Retina (tissue), 1 donor: Measurements from ENCODE around the gene MTIF3.

Experiments used
- DNase-seq: peaks from one replicate; pipeline ENCODE4 v3.0.0-alpha.2; 2016

The MTIF3 gene, protein sequence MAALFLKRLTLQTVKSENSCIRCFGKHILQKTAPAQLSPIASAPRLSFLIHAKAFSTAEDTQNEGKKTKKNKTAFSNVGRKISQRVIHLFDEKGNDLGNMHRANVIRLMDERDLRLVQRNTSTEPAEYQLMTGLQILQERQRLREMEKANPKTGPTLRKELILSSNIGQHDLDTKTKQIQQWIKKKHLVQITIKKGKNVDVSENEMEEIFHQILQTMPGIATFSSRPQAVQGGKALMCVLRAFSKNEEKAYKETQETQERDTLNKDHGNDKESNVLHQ

DNA sequence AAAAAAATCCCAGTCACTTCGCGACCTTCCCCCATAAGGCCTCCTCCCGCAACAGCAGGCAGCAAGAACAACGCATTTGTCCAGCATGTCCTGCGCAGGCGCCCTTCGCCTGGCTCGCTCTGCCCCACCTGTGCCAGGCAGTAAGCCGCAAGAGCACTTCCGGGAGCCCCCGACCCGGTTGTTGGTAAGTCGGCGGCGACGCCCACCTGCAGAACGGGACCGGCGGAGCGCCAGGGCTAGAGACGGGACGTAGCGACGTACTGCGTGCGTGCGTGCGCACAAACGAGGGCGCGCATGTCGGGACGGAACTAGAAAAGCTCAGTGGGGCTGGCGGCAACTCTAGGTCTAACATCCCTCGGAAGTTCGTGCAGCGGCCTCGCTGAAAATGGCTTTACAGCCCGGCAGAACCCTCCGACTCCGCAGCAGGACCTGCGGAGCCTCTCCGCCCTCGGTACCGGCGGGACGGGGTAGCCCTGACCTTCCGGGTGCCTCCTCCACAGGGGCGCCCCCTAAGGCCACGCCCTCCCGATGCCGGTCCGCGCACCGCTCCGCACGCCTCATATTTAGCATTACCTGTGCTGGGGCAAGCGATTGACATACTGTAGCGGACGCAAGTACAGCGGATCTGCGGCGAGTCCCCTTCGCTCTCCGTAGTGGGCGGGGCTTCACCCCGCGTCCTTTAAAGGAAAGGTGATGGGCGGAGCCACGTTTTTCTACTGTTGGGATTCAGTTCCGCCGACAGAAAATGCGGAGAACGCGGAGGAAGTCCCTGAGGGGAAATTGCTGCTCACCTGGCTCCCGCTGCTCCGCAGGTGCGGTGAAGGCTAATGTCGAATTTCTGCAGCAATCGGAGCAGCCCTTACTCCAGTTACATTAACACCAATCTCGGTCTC is at the start of gene MTIF3:
MTIF3 (minus strand) TSS at position 629 of the 893 bp plus-strand sequence. CDS start 10,116 bp downstream, outside the sequence.
- DNase-seq = peak; percentile 96

DNA sequence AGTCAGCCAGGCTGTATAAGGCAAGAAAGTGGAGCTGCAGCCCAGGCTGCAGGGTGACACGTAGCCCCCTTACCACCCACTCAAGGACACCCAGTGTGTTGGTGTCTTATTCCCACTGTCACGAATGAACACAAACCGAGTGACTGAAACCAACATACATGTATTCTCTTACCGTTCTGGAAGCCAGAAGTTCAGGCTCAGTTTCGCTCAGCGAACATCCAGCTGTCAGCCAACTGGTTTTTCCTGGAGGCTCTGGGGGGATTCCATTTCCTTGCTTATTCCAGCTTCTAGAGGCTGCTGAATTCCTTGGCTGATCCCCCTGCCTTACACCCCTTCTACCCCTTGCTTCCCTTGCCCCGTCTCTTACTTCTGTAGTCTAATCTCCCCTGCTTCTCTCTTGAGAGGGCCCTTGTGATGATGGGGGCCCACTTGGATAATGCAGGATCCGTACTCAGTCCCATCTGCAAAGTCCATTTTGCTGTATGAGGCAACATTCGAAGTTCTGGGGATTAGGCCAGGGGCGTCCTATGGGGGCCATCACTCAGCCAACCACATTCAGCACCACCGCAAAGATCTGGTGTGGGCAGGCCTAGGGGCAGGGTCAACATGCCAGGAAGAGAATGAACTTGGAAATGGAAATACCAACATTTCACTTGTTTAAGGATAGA is 47.3 kb upstream of the MTIF3 start:
- no peak for DNase-seq

DNA sequence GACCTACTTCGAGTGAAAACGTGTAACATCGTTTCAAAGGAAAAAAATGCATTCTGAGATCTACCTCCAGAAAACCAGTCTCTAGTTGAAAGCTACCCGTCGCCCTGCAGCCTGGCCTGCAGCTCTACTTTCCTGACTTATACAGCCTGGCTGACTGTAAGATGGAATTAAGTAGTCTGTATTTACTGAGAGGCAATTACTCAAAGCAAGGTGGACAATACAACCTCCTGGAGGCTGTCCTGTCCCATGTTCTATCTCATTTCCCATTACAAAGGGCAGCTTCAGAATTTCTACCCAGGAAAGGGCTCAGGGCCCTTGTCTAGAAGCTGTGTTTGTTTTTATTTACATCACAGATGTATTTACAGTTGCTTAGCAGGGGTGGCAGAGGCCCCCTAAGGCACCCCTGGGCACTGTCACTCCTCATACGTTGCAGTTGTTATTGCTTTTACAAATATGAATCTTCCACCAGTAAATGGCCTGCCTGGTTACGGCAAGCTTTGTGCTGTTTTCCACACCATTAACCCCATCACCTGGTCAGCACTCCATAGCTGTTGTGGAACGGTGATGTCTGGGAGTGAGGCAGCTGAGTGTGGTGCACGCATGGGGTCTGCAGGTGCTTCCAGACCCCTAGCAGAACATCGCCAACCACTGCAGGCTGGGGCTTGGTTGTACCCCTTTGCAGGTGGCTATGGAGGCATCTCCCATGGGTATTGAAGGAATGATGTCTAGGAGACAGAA is 46.3 kb upstream of the MTIF3 start:
- DNase-seq = peak; percentile 34

DNA sequence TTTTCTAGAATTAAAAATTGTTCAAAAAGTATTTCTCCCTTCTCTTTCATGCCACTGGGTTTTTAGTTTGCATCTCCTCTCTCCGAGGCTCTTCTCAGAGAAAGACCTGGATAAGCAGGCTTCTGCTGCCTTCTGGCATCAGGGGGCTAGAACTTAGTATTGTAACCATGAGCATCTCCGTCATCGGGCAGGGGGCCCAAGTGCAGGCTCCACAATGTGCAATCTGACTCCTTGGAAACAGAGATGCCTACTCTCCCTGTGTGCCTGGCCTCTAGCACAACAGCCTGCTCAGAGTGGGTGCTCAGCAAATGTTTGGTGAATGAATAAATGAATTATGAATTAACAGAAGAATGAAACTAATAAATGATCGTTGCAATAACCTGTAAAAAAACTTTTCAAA is 45.6 kb upstream of the MTIF3 start:
- no peak for DNase-seq

DNA sequence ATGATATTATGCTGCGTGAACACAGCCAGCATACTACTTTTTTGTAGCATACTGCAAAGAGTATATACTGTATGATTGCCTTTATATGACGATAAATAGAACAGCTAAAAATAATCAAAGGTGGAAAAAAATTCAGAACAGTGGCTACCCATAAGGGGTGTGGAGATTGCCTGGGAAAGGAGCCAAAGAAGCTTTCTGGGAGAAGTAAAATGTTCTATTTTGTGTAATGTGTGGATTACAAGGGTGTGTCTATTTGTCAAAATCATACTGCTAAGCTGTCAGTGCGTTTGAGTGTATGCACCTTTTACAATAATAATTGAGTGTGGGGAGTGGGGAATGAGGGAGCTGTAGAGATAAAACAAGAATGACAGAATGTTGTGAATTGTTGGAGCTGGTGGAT is 45.2 kb upstream of the MTIF3 start:
- DNase-seq = no peak

DNA sequence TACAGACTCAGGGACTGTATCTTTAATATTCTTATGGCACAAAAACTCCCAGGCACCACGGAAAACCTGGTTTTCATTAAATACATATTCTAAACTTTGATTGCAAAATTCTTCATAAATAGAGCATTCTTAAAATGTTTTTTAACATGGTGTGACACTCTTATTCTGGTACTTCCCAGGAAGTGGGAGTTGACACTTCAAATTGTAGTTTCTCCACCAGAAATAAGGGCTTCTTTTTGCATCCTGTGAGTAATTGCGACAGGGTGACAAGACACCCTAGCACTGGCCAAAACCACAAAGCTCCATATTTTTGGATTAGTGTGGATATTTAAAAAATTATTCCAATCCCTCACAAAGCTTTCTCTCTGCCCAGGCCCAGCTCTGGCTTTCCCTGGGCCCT is 43.6 kb upstream of the MTIF3 start:
- DNase-seq = no peak

DNA sequence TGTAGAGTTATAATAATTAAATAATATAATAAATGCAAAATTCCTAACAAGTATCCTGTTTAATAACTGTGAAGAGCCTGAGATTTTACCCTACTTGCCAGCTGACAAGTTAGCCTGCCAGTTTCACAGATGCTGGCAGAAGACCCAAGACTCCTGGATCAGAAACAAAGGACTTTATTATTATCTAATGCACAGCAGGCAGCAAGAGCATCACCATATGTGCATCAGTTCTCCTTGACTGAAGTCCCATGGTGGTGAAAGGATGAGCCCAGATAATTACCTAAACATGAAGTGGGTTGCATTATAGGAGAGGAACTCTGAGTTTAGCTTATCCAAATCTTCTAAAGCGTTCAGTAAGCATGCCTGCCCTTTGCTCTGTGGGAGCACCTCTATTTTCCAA is 39.1 kb upstream of the MTIF3 start:
- no peak for DNase-seq

DNA sequence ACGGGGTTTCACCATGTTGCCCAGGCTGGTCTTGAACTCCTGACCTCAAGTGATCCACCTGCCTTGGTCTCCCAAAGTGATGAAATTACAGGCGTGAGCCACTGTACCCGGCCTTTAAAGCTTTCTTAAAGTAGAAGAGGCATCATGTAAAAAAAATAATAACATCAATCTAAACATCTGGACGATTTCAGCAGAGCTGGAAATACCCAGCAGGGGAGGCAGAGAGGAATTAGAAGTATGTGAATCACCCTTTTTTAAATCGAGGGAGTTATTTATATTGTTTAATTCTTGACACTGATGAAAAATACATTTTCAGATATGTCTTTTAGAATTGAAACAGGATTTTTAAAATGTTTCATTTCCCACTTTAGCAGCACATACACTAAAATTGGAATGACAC is 37.4 kb upstream of the MTIF3 start:
- DNase-seq = no peak

DNA sequence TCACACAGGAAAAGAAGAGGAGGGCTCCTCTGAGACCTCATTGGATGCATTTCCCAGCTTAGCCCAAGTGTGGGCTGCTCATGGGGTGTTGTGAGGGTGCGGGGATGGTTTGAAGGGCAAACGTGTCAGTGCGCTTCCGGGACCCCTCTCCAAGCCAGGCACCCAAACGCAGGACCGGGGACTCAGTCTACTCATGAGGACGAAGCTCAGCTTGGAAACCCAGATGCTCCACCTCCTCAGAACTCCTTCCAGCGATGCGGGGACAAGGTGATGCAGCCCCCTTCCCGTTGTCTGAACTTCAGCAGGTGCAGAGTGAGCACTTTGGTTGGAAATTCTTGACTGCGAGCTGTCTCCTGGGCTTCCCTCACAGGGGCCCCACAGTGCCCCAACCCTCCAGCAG is 33.1 kb upstream of the MTIF3 start:
- DNase-seq = no peak

DNA sequence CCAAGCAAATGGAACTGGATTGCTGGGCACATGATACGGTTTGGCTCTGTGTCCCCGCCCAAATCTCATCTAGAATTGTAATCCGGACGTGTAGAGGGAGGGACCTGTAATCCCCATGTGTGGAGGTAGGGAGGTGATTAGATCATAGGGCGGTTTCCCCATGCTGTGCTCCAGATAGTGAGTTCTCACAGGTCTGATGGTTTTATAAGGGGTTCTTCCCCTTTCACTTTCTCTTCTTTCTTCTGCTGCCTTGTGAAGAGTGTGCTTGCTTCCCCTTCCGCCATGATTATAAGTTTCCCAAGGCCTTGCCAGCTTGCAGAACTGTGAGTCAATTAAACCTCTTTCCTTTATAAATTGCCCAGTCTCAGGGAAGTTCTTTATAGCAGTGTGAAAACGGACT is 32.6 kb upstream of the MTIF3 start:
- no peak for DNase-seq

DNA sequence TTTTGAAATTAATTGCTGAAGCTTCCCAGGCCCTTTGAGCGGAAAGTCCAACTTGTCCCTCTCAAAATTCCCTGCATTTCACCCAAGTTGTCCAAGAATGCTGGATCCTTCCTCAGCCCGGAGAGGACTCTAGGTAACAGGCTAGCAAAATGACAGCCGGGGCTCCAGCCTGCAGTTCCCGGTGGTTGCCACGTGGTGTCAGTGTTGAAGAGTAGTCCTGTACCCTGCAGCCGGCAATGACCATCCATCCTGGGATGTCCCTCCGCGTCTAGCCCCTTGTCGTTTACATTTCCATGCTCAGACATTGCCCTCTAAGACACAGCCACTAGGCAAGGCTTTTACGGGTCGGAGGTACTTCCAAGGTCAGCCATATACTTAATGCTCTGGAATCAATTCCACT is 31.4 kb upstream of the MTIF3 start:
- DNase-seq = peak; percentile 46

DNA sequence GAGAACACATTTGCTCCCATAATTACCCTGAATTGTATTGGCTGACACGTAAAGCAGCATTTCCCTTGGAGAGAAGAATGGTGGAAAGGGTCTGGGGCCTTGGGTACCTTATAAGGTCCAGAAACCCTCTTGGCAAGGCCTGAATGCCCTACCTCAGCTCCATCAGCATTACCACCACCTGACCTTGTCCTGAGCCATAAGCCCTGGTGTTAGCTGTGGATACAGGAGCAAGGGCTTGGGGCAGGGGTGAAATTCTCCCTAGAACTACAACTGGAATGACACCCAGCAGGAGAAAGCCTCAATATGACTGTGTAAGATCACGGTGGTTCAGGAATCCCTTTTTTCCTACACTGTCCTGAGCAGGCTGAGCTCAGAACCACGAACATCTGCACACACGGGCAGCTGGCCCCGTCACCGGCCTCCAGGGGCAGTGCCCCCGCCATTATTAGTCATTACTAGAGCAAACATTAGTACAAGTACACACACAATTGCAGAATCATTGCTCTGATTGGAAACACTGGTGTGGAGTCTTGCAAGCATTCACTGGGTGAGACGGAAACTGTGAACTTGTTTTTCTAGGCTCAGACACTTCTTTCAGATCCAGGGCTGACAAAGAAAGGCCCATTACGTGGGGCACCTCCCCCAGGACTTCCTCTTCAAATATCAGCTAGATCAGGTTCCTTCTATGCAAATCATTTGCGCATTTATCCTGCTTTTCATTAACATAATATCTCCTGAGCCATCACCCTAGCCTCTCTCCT is 26.8 kb upstream of the MTIF3 start:
- DNase-seq = no peak

DNA sequence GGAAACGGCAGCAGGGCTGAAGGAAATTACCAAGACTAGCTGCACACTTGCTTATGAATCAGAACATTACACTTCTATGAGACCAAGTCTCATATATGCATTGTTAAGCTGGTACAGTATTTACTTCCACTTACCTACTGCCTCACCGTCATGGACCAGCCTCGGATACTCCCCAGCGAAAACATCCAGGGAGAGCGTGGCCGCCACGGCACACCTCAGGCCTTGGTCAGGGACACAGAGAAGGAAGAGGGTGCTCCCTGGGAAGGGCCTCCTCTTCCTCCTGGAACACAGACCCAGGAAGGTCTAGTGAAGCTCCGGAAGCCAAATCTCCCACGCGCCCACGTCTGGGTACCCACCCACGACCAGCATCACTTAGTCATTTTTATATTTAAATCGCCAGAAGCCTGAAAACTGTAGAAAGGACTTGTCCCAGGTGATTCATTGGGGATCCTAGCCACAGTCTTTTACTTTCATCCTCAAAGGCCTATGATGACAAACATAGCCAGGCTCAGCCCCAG is 24.4 kb upstream of the MTIF3 start:
- no peak for DNase-seq

DNA sequence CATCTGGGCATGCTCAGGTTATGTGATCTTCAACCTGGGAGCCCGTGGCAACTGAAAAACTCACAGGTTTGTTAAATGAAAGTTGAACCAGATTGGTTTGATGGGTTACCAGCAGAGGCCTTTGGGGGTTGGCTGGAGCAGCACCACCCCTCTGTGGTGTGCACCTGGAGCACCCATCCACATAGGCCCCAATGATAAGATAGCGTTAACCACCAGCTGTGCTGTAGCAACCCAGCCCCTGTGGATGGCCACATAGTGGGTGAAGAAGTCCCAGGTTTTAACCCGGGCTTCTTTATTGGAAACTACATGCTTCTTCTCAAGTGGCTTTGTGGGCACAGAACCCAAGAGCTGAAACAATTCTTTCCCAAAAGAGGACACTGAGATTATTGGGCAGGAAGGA is 22.6 kb upstream of the MTIF3 start:
- no peak for DNase-seq

DNA sequence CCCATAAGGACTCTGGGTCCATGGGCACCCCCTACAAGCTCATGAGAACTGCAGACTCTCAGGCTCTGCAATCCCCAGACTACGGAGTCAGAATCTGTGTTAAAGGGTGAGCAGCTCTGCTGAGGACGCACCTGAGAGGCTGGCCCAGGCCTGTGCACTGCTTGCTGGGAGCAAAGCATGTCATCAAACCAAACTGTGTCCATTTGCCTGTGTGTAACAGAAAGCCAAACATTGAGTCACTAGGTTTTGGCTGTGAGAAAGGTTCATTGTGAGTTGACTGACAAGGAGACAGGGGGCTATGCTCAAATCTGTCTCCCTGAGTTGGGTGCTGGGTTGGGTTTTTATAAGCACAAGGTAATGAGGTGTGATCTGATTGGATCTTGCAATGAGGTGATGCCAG is 22.1 kb upstream of the MTIF3 start:
- no peak for DNase-seq

DNA sequence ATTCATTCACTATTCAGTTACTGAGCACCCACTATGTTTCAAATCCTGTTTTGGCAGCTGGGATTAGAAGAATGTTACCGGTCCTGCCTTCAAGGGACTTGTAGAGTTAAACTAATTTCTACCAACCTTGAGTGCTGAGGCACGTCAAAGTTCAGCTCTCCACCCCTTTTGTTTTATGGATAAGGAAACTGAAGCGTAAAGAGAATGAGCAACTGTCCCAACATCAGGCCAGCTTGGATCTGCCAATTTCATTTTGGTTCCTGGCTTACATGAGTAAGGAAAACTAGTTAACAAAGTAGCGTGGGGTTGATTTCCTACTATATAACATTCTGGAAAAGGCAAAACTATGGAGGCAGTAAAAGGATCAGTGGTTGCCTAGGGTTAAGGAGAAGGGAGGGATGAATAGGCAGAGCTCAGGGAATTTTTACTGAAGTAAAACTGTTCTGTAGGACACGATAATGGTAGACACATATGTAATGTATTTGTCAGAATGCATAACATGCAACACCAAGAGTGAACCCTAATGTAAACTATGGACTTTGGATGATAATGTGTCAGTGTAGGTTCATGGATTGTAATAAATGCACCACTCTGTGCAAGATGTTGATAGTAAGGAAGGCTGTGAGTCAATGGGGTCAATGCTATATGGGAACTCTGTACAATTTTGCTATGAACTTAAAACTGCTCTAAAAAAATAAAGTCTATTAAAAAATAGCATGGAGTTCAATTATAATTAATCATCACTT is 19.9 kb upstream of the MTIF3 start:
- DNase-seq = no peak

DNA sequence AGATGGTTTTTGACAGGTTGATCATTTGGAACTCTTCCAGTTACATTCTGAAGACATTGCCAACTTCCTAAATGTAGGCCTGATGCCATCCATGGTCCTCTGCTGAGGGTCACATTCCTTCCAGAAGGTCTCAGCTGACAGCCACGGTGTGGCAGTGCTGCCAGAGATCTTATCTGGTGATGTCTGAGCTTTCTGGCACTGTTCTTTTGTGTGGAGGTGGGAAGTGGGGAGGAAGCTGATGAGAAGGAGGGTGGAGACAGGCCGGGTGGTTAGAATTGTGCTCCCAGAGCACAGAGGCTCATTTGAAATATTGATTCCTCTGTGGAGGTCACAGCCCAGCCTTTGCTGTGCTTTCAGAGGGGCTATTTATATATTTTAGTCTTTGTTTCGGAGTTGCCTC is 16.1 kb upstream of the MTIF3 start:
- no peak for DNase-seq

DNA sequence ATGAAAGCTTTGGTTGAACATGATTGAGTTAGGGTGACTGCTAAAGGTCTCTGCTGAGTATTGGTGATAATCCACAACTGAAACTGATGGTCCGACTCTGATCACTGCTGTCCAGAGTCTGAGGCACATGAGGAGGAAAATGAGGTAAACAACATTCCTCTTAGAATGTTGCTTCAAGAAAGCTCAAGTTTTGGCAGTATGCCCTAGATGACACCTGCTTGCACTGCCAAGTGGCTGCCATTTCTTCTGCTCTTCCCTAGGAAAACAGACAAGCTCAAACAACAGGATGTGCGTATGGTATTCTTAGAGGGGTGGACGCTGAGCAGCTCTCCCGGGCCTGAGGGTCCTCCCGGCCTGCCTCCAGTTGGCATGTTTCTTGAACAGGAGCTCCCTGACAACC is 15.2 kb upstream of the MTIF3 start:
- DNase-seq = no peak

DNA sequence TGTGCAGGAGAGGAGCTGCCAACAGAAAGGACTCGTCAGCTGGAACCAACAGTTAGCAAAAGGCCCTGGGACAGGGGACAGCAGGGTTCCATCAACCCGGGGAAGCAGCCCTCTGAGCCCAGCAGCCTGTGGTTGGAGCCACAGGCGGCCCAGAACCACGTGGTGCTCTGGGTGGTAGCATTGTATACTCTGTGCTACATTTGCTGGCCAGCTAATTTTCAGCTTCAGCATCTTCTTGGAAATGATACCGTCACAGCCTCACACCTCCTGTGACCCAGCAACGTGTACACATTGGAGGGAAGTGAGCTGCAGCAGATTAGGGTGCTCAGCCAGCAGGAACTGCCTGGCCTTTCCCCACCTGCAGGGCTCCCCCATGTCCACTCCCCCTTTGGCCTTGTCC is 13.1 kb upstream of the MTIF3 start:
- DNase-seq = no peak

DNA sequence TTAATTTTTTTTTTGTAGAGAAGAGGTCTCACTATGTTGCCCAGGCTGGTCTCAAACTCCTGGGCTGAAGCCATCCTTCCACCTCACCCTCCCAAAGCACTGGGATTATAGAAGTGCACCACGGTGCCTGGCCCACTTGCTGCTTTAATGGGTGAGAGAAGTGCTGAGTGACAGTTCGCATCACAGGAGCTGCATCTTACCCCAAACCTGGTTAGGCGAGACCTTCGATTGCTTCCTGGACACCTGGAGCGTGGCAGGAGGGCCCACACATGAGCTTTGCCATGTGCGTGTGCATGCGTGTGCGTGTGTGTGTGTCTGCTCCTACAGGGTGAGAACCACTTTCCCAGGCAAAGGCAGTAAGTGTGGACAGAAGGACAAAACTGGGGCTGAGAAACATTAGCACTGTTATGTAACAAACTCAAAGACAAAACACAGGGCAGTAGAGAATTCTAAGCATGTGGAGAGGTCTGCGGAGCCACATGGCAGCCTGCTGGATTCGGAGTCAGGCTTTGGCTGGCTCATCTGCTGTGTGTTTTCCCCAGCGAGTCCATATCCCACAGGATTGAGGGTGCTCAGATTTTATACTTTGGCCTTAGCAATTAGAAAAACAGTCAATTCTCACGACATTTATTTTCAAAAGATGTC is 11.7 kb upstream of the MTIF3 start:
- DNase-seq = no peak

DNA sequence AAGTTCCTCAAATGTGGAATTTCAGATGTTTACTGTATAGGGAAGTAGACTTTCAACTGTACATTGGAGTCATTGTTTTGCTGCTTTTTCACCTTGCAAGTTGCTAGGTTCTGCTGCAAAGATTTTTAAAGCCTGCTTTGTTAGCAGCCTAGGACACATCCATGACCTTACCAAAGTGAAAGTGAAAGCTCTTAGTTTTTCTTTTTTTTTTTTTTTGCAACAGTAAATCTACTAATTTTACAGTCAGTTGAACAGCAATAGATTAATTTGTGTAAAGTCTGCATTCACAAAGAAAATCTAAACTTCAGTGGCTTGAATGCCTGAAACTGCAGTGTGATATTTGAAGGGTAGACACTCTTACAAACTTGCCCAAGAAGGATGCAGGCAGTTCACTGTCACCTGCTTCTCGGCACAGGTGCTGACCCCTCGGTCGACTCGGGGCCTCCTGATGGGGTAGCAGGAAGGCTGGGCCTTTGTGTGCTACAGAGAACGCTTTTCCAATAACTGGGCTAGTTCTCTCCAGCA is 5.0 kb upstream of the MTIF3 start:
- DNase-seq = peak; percentile 37
